Activated naive CD8-positive, alpha-beta T cell (primary cell): ENCODE data around the gene EVA1C.
"Not testable (repeated sequence)": the region's sequence is repeated elsewhere in the genome, so short reads cannot be mapped to it uniquely, and the experiment has no call there.

Experiments
- H3K27ac Mint-ChIP-seq: one replicate; pipeline ENCODE4 v1.8.0; 2021; ENCODE audit warnings: mixed read lengths
- H3K27me3 Mint-ChIP-seq: one replicate; pipeline ENCODE4 v1.8.0; 2021; ENCODE audit warnings: mixed read lengths
- H3K36me3 Mint-ChIP-seq: one replicate; pipeline ENCODE4 v1.8.0; 2021; ENCODE audit warnings: mixed read lengths
- H3K4me1 Mint-ChIP-seq: one replicate; pipeline ENCODE4 v1.8.0; 2021; ENCODE audit warnings: low read depth, mixed read lengths
- H3K4me3 Mint-ChIP-seq: one replicate; pipeline ENCODE4 v1.8.0; 2021; ENCODE audit warnings: mild to moderate bottlenecking, mixed read lengths
- H3K9me3 Mint-ChIP-seq: one replicate; pipeline ENCODE4 v1.8.0; 2021; ENCODE audit warnings: low read depth, mixed read lengths

EVA1C gene

GRCh38 chr21:32476661-32477423 lies 64.3 kb downstream of the EVA1C start:
- H3K27me3 Mint-ChIP-seq: no peaks in the 10 kb centered on the region
- no peak overlapping the region for H3K27ac Mint-ChIP-seq
- no peaks in the 10 kb centered on the region for H3K4me1 Mint-ChIP-seq
- peaks cover 6% of the 10 kb centered on the region for H3K36me3 Mint-ChIP-seq
- H3K9me3 Mint-ChIP-seq: no peaks in the 10 kb centered on the region
- no peak overlapping the region for H3K4me3 Mint-ChIP-seq

- Mint-ChIP-seq H3K4me1 (no peaks in the 10 kb centered on the region), H3K4me3 (no peak overlapping the region), H3K27ac (no peak overlapping the region), H3K9me3 (no peaks in the 10 kb centered on the region), H3K36me3 (peaks cover 6% of the 10 kb centered on the region), H3K27me3 (no peaks in the 10 kb centered on the region)
These were observed 64.9 kb downstream of the EVA1C start for GRCh38 chr21:32477424-32477745.

GRCh38 chr21:32481875-32482408 lies 69.4 kb downstream of the EVA1C start:
- Mint-ChIP-seq H3K27me3 (no peaks in the 10 kb centered on the region), H3K27ac (no peak overlapping the region), H3K36me3 (peaks cover 12% of the 10 kb centered on the region)

GRCh38 chr21:32482565-32483292 lies 70.2 kb downstream of the EVA1C start:
- Mint-ChIP-seq H3K4me3 (no peak overlapping the region), H3K36me3 (peaks cover 12% of the 10 kb centered on the region)

More at GRCh38 chr21:32481875-32482408, 69.4 kb downstream of the EVA1C start:
- Mint-ChIP-seq H3K4me1 (no peaks in the 10 kb centered on the region), H3K9me3 (no peaks in the 10 kb centered on the region), H3K4me3 (no peak overlapping the region)

GRCh38 chr21:32483293-32483595 lies 70.7 kb downstream of the EVA1C start:
- H3K27me3 Mint-ChIP-seq: no peaks in the 10 kb centered on the region
- peaks cover 12% of the 10 kb centered on the region for H3K36me3 Mint-ChIP-seq
- H3K4me3 Mint-ChIP-seq: no peak overlapping the region
- peaks cover under 1% of the 10 kb centered on the region for H3K4me1 Mint-ChIP-seq
- H3K27ac Mint-ChIP-seq: no peak overlapping the region
- no peaks in the 10 kb centered on the region for H3K9me3 Mint-ChIP-seq

More at GRCh38 chr21:32482565-32483292, 70.2 kb downstream of the EVA1C start:
- no peaks in the 10 kb centered on the region for H3K27me3 Mint-ChIP-seq
- H3K27ac Mint-ChIP-seq: no peak overlapping the region
- H3K9me3 Mint-ChIP-seq: no peaks in the 10 kb centered on the region
- no peaks in the 10 kb centered on the region for H3K4me1 Mint-ChIP-seq

GRCh38 chr21:32484706-32485380 lies 72.3 kb downstream of the EVA1C start:
- H3K27me3 Mint-ChIP-seq: no peaks in the 10 kb centered on the region
- H3K27ac Mint-ChIP-seq: no peak overlapping the region
- peaks cover 7% of the 10 kb centered on the region for H3K9me3 Mint-ChIP-seq
- peaks cover 2% of the 10 kb centered on the region for H3K4me1 Mint-ChIP-seq
- no peak overlapping the region for H3K4me3 Mint-ChIP-seq
- peaks cover 20% of the 10 kb centered on the region for H3K36me3 Mint-ChIP-seq

GRCh38 chr21:32492376-32492775 lies 79.9 kb downstream of the EVA1C start:
- Mint-ChIP-seq H3K27ac (no peak overlapping the region), H3K36me3 (peaks cover 24% of the 10 kb centered on the region), H3K4me1 (peaks cover 30% of the 10 kb centered on the region), H3K4me3 (no peak overlapping the region), H3K9me3 (peaks cover 7% of the 10 kb centered on the region), H3K27me3 (no peaks in the 10 kb centered on the region)

GRCh38 chr21:32494934-32495709 lies 82.6 kb downstream of the EVA1C start:
- Mint-ChIP-seq H3K27ac (no peak overlapping the region), H3K36me3 (peaks cover 19% of the 10 kb centered on the region), H3K4me1 (peaks cover 31% of the 10 kb centered on the region), H3K4me3 (no peak overlapping the region), H3K9me3 (no peaks in the 10 kb centered on the region), H3K27me3 (no peaks in the 10 kb centered on the region)

GRCh38 chr21:32496568-32496967 lies 84.1 kb downstream of the EVA1C start:
- H3K27ac Mint-ChIP-seq: no peak overlapping the region
- H3K9me3 Mint-ChIP-seq: no peaks in the 10 kb centered on the region
- no peaks in the 10 kb centered on the region for H3K27me3 Mint-ChIP-seq
- H3K4me1 Mint-ChIP-seq: peaks cover 23% of the 10 kb centered on the region
- no peak overlapping the region for H3K4me3 Mint-ChIP-seq
- H3K36me3 Mint-ChIP-seq: peaks cover 16% of the 10 kb centered on the region

GRCh38 chr21:32499249-32500055 lies 86.9 kb downstream of the EVA1C start:
- H3K27me3 Mint-ChIP-seq: no peaks in the 10 kb centered on the region
- H3K36me3 Mint-ChIP-seq: peaks cover 16% of the 10 kb centered on the region
- H3K9me3 Mint-ChIP-seq: no peaks in the 10 kb centered on the region
- no peak overlapping the region for H3K27ac Mint-ChIP-seq
- H3K4me1 Mint-ChIP-seq: peaks cover 18% of the 10 kb centered on the region
- no peak overlapping the region for H3K4me3 Mint-ChIP-seq

- not testable (repeated sequence) for H3K9me3 Mint-ChIP-seq, H3K27ac Mint-ChIP-seq, H3K27me3 Mint-ChIP-seq, H3K36me3 Mint-ChIP-seq, H3K4me1 Mint-ChIP-seq, H3K4me3 Mint-ChIP-seq
These were observed 91.1 kb downstream of the EVA1C start for GRCh38 chr21:32503641-32504040.

- H3K27ac Mint-ChIP-seq, H3K27me3 Mint-ChIP-seq, H3K4me3 Mint-ChIP-seq, H3K4me1 Mint-ChIP-seq, H3K9me3 Mint-ChIP-seq: not testable (repeated sequence)
- peaks cover 15% of the 10 kb centered on the region for H3K36me3 Mint-ChIP-seq
These were observed 93.3 kb downstream of the EVA1C start for GRCh38 chr21:32505767-32506166.

- H3K27me3 Mint-ChIP-seq, H3K9me3 Mint-ChIP-seq, H3K4me1 Mint-ChIP-seq, H3K4me3 Mint-ChIP-seq, H3K27ac Mint-ChIP-seq: not testable (repeated sequence)
- H3K36me3 Mint-ChIP-seq: peaks cover 15% of the 10 kb centered on the region
These were observed 94.0 kb downstream of the EVA1C start for GRCh38 chr21:32506411-32506965.
